ENCODE results near the gene TNIP1. TPM values are rescaled to one million over a fixed set of nuclear protein-coding genes. Genes with fewer than 3 reads are reported as not detected.

Gene TNIP1
- total RNA-seq, 1 donor from 2014 or later, result 99.6 TPM

DNA sequence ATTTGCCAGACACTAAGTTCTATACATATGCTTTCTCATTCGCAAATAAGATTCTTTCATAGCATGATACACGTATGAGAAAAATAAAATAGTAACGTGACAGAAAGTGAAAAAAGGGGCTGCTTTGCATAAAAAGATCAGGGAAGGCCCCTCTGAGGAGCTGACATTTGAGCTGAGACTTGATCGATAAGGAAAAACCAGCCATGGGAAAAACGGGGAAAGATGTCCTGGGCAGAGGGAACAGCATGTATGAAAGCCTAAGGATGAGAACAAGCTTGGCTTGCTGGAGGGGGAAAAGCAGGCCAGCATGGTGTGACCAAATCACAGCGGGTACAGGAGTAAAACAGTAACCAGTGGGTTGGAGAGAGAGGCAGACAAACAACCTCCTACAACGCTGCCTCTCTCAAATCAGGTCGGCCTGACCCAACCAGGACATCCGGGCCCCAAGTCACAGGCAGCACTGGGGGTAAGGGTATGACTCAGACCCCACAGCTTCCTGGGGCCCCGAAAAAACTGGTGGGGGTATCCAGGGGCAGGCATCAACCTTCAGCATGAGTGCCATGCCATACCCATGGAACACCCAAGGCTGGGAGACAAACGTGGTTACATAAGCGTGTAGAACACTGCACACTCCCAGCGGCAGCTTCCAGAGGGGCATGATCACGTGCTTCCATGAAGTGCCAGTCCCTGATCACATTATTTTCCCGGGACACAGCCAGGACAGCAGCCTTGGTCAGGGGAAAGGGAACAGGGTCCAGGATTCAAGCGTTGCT, 2.2 kb downstream of the TNIP1 start:
- no peaks in the 10 kb centered on the region for H3K9me3 ChIP-seq
- intact Hi-C loops (cut with DNase I), result no loop called here
- peaks cover 14% of the 10 kb centered on the region for H3K36me3 ChIP-seq
- TF ChIP-seq, protein P1, sequence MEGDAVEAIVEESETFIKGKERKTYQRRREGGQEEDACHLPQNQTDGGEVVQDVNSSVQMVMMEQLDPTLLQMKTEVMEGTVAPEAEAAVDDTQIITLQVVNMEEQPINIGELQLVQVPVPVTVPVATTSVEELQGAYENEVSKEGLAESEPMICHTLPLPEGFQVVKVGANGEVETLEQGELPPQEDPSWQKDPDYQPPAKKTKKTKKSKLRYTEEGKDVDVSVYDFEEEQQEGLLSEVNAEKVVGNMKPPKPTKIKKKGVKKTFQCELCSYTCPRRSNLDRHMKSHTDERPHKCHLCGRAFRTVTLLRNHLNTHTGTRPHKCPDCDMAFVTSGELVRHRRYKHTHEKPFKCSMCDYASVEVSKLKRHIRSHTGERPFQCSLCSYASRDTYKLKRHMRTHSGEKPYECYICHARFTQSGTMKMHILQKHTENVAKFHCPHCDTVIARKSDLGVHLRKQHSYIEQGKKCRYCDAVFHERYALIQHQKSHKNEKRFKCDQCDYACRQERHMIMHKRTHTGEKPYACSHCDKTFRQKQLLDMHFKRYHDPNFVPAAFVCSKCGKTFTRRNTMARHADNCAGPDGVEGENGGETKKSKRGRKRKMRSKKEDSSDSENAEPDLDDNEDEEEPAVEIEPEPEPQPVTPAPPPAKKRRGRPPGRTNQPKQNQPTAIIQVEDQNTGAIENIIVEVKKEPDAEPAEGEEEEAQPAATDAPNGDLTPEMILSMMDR (IDR thresholded peaks at IDR 0.05), result no peak
- no peak for ATAC-seq
- peak overlapping the region; percentile 46 for H3K27ac ChIP-seq
- H3K27me3 ChIP-seq (ENCODE audit: low read depth), result no peaks in the 10 kb centered on the region
- H3K4me3 ChIP-seq, result peak overlapping the region; percentile 98
- no peak for DNase-seq
- H3K4me1 ChIP-seq, result peaks cover 81% of the 10 kb centered on the region

DNA sequence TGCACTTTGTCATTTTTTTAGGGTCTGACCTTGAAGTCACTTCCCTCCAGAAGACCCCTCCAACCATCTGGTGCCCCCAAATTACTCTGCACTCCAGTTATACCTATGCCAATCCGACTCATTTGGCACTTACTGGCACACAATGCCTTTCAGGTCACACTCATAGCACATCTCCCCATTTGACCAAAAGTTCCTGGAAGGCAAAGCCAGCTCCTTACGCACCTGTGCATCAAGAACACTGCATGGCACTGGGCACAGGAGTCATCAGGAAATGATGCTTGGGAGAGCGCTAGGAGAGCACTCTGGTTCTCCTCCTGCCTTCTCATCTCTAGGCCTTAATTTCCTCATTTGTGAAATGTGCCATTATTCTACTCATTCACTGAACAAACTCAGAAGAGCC, 2.9 kb downstream of the TNIP1 start:
- ATAC-seq (no peak), DNase-seq (no peak)
- Histone ChIP-seq H3K27ac (peak overlapping the region; percentile 46), H3K27me3 (ENCODE audit: low read depth) (no peaks in the 10 kb centered on the region), H3K4me3 (peak overlapping the region; percentile 98), H3K4me1 (peaks cover 75% of the 10 kb centered on the region), H3K36me3 (peaks cover 19% of the 10 kb centered on the region), H3K9me3 (no peaks in the 10 kb centered on the region)
- TF ChIP-seq, protein P1 (IDR thresholded peaks at IDR 0.05), result no peak
- intact Hi-C loops (cut with DNase I), result no loop called here

DNA sequence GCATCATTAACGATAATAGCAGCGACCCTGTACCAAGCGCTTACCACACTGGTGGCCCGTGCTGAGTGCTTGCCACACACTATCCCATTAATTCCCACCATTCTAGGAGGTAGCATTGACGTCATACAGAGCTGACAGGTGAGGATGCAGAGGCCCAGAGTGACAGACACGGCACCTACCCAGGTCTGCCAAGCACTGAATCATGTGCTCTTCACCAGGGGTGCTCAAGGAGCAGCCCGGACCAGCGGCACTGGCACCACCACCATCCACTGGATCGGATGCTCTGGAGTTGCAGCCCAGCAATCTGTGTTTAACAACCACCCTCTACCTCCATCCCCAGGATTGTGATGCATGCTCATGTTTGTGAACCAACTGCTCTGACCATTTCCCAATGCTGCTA, 3.4 kb downstream of the TNIP1 start:
- H3K4me3 ChIP-seq, result no peak overlapping the region
- peaks cover 75% of the 10 kb centered on the region for H3K4me1 ChIP-seq
- no peaks in the 10 kb centered on the region for H3K9me3 ChIP-seq
- DNase-seq, result no peak
- H3K27me3 ChIP-seq (ENCODE audit: low read depth), result no peaks in the 10 kb centered on the region
- H3K36me3 ChIP-seq, result peaks cover 19% of the 10 kb centered on the region
- no peak for ATAC-seq
- no peak overlapping the region for H3K27ac ChIP-seq
- TF ChIP-seq, protein P1 (IDR thresholded peaks at IDR 0.05), result no peak
- intact Hi-C loops (cut with DNase I), result no loop called here

DNA sequence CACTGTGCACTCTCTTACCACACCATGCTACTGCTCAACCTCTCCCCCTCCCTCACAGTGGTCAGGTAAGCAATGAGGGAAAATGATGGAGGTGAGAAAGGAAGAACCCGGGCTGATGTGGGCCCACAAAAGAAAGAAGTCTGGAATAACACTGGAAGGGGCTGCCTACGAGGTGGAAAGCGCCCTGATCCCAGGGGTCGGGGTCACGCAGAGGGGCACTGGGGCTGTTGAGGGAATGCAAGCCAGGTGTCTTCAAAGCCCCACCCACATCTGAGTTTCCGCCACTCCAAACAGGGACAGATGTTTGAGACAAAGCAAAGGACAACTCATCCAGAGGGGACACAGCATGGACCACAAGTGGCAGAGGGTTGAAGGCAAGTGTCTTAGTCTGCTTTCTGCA, 4.2 kb downstream of the TNIP1 start:
- ATAC-seq, result no peak
- no peak for DNase-seq
- intact Hi-C loops (cut with DNase I), result no loop called here
- H3K4me3 ChIP-seq, result no peak overlapping the region
- H3K36me3 ChIP-seq, result peaks cover 19% of the 10 kb centered on the region
- H3K9me3 ChIP-seq, result no peaks in the 10 kb centered on the region
- TF ChIP-seq, protein P1 (IDR thresholded peaks at IDR 0.05), result no peak
- peak overlapping the region; percentile 49 for H3K27ac ChIP-seq
- no peaks in the 10 kb centered on the region for H3K27me3 ChIP-seq (ENCODE audit: low read depth)
- H3K4me1 ChIP-seq, result peaks cover 75% of the 10 kb centered on the region

DNA sequence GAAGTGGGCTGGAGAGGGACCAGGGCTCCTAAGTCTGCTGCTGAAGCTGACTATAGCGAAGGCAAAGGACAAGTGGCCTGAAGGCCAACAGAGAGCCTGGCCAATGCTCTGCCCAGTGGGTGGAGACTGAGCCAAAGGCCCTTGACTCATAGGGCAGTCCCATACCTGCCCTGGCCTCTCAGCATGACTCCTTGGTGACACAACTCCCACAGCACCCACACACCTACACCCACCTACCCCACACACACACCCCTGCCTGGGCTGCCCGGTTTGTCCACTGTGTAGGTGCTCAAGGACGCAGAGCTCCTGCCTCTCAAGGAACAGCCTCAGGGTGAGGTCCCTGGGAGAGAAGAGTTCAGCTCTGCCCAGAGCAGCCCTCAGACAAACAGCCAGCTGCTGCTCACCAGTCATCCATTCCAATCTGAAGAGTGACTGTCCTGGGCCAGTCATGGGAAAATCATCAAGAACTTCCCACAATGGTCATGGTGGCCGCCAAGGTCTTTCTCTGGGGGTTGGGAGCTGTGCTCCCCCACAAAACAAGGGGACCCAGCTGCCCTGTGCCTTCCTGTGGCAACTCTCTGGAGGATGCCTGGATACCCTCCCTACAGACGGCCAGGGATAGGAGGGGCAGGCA, 5.0 kb downstream of the TNIP1 start:
- Histone ChIP-seq H3K9me3 (no peaks in the 10 kb centered on the region), H3K4me1 (peaks cover 81% of the 10 kb centered on the region), H3K27ac (peak overlapping the region; percentile 49), H3K4me3 (no peak overlapping the region), H3K27me3 (ENCODE audit: low read depth) (no peaks in the 10 kb centered on the region), H3K36me3 (peaks cover 19% of the 10 kb centered on the region)
- peak; percentile 89 to 90 for ATAC-seq
- intact Hi-C loops (cut with DNase I), result no loop called here
- peak; percentile 85 for DNase-seq
- TF ChIP-seq, protein P1 (IDR thresholded peaks at IDR 0.05), result no peak

Measured in lower lobe of right lung (tissue), 2 donors.